Middle frontal gyrus (tissue), 1 donor: ENCODE measurements around the gene ALPI.

ENCODE experiments used
- DNase-seq: peaks from one replicate; pipeline ENCODE4 v3.0.0-alpha.2; 2015; ENCODE audit warnings: low spot score; ENCODE audit errors: extremely low spot score

ALPI gene

DNA sequence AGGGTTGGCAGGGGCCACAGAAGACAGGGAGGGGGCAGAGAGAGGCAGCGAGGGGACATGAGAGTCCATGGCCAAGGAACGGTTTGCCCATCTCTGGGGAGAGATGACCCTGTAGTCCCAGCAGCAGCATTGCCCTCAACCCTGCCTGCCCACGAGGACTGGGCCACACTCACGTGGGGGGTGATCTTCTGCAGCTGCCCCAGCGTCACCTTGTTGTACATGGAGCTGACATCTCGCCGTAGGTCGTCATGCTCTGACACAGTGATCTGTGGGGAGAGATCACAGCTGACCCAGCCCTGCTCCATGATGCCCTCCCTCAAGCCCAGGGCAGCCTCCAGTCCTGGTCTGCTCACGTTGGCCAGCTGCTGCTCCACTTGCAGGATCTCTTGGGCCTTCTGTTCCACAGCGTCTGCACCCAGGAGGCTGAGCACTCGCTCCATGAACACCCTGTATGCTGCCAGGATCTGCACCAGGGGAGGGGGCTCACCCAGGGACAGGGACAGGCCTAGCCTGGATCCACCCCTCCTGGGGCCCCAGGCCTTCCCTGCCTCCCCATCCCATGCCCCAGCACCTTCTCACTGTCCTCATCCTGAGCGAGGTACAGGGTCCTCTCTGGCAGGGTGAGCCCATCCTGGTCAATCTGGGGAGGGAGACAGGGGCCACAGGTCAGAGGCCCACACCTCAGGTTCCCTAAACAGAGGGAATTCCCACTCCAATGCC, 28.8 kb downstream of the ALPI start:
- no peak for DNase-seq

DNA sequence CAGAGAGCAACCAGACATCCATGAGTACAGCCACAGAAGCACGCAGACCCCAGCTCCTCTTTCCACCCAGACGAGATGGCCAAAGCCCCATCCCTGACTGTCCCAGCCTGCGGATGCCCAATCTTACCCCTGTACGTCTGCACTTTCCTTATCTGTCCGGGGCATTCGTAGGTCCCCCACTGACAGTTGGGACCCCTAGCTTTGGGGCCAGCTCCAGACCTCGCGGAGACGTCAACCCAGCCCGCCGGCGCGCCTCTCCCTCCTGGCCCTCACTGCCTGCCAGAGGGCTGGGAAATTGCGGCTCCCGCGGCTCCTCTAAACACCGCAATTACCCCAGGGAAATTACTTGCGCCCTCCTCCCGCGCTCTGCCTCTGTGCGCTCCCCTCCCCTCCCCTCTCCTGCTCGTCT, 29.4 kb downstream of the ALPI start:
- no peak for DNase-seq

DNA sequence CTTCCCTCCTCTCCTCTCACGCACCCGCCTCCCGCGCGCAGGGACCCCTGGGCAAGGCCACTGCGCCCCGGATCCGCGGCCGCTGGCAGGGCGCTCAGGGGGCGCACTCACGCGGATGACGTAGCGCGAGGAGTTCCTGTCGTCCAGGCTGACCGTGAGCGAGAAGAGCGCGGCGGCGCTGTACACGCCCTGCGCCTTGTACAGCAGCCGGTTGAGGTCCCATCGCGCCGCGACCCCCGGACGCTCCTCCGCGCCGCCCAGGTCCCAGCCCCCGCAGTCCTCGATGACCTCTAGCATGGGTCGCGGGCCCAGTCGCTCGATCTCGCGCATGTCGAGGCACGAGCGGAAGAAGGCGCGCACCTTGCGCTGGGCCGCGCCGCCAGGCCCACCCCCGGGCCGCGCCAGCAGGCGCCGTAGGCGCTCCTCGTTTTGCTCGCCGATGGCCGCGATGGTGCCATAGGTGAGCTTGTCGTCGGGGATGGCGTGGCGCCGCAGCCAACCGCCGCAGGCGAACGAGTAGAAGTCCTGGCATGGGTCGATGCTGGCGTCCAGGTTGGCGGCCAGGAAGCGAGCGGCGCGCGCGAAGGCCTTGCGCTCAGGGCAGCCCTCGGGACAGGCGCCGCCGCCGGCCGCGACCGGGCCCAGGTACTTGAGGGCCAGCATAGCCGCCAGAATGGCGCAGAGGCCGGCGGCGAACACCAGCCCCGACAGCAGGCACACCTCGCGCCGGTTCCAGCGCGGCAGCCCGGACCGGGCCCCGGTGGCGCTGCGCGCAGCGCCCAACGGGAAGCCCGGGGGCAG, 30.0 kb downstream of the ALPI start:
- no peak for DNase-seq

DNA sequence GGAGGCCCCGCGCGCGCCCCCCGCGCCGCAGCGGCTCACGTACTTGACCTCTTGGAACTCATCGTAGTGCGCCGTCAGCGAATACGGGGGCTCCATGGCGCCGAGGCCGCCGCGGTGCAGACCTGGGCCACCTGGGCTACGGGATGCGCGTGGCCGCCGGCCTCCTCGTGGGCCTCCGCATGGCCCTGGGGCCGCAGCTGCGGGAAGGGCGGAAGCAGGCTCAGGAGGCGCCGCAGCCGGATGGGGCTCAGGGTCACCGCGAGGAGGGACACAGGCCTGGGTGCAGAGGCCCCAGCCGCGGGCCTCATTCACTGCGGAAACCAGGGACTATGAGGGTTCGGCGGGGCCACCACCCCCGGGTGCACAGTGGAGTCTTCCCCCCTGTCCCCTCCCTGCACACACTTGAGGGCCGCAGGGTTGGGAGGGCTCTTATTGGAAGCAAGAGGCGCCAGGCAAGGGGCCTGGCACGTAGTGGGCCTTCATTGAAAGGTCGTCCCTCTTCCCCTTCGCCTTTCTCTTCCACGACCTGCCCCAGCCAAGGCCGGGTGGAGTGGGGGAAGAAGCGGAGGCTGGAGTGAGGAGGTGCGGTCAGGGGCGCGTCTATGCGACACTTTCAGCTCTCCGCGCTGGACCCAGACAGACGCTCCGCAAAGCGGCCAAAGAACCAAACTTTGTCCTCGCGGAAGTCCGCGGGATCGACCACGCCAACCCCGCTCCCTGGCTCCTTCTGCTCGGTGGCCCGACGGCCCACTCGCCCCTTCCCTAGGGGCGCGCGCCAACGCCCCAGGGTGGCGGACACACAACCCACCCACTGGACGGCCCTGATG, 30.8 kb downstream of the ALPI start:
- DNase-seq: no peak

DNA sequence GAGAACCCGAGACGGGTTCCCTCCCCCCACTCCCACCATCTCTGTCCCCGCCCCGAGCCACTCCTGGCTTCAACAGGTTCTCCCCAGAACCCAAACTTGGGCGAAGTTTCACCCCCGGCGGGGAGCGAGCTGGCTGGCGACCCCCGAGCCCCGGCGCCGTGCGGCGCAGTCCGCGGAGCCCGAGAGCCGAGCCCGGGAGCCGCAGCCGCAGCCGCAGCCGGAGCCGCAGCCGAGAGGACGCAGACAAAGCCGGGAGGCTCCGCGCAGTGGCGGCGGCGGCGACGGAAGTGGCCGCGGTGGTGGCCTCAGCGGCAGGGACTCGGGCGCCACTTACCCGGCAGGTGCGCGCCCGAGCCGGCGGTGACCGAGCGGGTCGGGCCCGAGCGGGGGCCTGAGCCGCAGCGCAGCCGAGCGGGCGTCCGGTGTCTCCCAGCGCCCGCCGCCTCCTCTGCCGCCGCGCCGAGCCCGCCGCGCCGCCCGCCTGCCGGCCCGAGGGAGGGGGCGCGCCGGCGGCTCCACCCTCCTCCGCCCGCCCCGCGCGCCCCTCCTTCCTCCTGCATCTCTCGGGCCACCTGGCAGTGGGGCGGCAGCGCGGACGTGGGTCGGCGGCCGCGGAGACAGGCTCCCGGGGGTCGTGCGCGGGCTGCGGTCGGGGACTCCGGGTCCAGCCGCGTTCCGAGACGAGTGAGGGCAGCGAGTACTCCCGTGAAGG, 31.6 kb downstream of the ALPI start, which contains the start of gene ECEL1:
TSS of gene ECEL1 (minus strand) at position 450 of the 712 bp plus-strand sequence. CDS start 1,181 bp downstream, outside the sequence.
- no peak for DNase-seq

DNA sequence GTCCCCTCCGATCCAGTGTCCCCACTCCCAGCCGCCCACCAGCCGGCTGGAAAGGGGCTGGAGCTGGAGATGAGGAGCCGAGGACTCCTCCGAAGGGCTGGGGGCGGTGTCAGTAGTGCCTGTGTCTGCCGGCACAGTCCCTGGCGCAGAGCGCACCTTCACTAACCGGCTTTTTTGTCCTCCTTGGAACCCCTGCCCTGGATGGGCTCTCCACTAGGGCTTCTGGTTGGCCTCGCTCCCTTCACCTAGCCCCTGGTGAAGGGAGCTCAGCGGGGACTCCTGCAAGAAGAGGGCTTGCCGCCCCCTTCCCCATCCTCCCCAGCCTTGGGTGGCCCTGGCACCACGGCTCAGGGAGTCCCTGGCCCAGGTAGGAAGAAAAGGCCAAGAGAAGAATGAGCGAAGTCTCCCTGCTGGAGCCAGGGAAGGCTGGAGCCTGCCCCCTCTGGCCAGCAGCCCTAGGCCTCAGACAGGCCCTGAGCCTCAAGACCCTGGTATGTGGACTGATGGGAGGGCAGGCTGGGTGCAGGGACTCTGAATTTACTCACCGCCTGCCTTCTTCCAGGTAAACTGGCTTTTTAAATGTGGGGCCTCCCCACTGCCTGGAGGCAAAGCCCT, 32.3 kb downstream of the ALPI start:
- DNase-seq: no peak

DNA sequence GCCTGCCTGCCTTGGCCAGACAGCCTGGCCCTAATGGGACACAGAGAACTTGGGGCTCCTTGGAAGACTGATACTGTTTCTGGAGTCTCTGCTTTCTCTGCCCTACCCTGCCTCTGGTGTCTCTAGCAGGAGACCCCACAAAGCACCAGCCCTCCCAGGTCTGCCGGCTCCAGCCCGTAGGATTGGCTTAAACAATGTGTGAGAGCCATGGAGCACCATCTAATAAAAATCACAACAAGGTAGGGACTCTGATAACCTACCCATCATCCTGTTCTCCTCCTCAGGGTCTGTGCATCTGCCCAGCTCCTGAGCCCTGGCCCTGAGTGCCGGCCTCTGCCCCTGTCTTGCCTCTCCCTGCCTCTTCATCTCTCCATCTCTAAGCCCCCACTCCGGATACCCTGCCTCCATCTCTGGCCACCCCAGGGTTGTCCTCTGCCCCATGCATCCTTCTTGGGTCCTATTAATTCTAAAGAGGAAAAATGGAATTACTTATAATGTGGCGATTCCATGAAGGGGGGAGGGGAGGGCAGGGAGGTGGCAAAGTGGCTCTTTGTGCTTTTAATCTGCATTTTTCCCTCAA, 32.9 kb downstream of the ALPI start:
- DNase-seq: no peak

DNA sequence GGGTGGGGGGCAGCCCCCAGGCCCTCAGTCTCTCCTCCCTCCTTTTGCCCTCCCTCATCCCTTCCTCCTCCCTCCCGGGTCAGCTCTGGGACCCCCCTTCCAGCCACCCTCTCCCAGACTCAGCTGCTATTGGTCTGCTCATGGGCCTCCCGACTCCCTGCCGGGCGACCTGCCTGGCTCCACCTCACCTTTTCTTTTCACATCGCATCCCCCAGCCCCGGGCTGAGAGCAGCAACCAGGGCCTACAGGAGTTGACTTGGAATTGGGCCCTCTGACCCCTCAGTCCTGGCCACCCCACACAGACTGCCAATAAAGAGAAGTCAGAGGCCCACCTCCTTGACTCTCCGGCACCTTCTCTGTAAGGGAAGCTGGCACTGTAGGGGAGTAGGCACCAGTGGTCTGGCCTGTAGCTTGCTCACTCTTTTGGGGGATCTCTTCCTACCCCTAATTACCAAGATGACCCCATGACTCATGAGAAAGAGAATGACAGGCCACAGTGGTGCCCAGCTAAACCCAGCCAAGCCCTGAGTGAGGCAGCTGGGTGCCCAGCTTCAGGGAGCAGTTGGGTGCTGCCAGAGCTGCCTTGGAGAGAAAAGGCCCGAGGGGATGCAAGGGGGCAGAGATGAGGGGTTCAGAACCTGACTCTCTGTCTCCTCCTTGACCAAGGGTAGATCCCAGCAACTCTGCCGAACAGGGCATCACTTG, 33.7 kb downstream of the ALPI start:
- no peak for DNase-seq

DNA sequence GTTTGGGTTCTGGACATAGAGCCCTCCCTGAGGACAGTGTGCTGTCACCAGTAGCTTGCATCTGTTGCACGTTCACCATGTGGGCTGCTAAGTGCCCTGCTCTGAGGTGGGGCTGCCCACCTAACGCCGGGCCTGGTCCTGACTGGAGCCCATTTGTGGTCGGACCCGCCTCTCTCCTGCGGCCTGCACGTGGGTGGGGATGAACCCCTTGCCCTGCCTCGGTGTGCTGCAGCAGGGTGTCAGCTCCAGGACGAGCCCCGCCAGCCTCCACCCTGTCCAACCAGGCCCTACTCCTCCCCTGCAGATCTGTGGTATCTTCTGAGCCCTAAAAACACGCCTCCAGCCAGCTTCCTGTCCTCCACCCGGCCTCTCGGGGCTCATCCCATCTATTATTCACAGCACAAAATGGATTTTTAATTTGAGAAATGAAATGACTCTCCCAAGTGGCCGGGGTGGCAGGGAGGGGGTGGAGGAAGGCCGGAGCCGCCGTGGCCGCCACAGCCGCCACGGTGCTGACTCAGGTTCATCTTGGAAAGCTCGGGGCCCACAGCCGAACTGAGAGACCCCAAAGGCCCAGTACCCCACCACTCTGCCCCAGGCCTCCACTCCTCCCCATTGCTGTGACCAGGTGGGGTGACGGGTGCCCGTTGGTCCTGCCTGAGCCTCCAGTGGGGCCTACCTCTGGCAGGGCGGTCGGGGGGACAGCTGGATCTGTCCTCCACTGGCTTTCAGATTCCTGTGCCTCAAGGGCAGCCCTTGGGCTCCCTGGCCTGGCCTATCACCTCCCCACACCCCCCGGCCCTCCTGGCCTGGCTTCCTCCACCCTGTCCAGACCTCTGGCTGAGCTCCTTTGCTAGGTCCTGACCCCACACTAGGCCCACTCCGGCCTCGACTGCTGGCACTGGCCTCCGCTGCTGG, 34.5 kb downstream of the ALPI start:
- no peak for DNase-seq

DNA sequence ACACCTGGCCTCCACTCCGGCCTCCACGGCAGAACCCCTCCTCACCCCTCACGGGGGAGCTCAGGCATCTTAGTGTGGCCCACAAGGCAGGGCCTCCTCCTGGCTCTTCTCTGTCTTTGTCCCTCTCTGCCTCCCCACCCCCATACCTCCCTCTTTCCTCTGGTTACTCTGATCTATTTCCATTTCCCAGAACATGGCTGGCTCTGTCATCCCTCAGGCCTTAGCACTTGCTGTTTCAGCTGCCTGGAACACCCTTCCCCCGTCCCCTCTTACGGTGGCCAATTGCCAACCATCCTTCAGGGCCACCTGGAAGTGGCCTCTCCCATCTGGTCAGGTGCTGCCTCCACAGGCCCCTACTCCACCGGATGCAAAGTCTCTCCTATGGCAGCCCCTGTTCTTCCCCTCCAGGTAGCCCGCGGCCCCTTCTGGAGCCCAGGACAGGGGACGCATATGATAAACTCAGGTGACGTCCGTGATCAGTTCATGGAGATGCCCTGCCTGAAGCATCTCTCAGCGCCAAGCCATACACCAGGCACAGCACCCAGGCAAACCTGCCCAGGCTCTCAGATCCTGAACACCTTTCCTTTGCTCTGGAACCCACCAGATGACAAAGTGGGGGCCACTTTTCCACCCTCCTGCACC, 35.3 kb downstream of the ALPI start:
- DNase-seq: no peak

DNA sequence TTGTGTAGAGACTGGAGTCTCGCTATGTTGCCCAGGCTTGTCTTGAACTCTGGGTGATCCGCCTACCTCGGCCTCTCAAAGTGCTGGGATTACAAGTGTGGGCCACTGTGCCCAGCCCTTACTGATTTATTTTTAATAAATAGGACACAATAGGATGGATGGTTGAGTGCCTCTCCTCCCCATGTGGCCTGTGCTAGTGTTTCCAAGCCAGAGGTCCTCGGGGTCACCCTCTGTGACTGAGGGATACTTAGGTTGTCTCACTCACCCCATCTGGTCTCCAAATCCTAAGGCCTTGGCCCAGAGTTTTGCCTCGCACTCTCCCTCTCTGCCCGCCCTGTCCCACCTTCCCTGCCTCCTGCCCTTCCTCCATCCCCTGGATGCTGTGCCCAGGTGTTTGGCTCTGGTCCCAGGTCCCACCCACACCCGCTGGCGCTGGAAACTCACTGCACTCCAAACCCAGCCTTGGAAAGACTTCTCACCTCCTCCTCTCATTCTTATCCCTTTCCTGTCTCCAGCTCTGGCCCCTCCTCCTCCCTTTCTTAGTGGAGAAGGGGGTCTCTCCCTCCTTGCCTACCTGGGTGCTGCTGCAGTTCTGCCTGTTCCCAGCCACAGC, 36.4 kb downstream of the ALPI start:
- no peak for DNase-seq

DNA sequence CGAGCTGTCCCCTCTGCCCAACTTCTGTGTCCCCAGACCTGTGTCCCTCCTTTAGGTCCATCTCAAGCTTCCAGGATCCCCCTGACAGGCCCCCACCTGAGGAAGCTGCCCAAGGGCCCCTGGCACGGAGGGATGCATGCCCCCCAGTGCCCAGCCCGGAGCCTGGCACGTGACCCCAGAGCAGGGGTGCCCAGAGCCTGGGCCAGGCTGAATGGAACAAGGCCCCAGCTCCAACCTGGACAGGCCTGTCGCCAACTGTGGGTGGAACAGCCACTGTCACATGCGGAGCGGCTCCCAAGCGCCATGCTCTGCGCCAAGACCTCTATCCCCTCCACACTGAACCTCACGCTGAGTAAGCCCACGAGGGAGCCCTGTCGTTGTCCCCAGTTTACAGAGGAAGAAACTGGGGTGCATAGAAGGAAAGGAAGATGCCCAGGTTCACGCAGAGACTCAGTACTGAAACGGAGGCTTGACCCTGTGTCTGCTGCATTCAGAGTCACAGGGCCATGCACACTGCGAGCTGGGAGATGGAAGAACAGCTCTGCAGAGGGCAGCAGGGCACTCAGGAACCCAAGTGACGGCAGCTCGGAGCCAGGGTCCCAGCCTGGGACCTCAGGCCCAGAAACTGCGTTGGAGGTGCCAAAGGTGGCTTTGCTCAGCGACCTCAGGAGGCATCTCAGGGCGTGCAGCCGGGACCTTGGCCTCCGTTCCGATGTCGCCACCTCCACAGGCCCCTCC, 37.2 kb downstream of the ALPI start:
- no peak for DNase-seq

DNA sequence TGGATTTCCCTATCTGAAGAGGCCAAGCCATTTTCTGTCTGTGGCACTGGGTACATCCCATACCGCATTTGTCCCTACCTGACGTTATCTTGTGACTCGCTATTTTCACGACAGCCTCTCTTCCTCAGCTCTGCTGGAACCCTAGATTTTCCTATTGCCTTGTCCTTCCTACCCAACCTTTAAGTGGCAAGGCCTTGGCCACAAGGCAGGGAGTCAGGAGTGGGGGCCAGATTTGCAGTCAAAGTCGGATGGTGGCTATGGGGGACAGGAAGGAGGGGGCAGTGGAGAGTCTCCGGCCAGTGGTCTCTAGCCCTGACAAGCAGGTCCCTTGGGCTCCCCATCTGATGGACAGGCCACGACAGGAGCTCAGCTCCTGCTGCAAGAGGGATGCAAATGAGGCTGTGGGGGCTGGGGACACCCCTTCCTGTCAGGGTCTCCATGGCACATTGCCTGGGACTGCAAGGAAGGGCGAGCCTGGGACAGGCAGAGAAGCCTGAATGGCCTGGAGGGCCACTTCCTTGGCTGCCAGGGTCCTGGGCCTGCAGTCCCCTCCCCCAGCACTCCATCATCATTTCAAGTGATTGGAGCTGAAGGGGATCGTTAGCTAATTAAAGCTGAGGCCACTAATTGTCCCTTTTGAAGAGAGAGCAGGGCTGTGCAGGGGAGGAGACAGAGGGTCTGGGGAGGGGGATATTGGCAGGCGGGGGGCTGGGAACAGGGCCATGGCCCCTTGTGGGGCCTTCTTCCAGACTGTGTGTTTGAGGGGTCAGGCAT, 37.9 kb downstream of the ALPI start:
- no peak for DNase-seq

DNA sequence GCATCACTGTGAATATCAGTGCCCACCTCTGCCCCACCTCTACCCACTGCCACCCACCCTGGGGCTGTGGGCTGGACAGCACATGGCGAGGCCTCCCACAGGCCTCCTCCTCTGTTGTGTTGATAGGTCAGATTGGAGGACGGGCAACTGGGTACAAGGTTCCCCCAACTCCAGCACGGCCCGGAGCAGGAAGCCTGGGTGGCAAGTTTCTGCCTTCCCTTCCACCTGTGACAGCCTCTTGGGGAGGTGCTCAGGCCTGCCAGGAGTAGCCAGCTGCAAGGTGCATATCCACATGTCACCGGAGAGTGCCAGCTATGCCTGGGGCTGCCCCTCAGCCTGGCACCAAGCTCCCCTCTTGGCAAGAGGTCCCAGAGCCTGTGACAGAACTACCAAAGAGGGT, 38.6 kb downstream of the ALPI start:
- DNase-seq: no peak

DNA sequence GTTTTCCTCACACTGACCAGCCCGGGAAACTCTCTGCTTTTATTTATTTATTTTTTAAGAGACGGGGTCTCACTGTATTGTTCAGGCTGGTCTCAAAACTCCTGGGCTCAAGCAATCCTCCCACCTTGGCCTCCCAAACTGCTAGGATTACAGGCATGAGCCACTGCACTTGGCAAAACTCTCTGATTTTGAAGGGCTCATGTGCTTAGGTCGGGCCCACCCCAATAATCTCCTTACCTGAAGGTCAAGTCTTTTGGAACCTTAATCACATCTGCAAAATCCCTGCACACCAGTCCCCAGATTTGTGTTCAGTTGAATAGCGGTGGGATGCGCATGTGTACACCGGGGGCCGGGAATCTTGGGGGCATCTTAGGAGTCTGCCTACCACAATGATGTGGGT, 39.3 kb downstream of the ALPI start:
- no peak for DNase-seq

DNA sequence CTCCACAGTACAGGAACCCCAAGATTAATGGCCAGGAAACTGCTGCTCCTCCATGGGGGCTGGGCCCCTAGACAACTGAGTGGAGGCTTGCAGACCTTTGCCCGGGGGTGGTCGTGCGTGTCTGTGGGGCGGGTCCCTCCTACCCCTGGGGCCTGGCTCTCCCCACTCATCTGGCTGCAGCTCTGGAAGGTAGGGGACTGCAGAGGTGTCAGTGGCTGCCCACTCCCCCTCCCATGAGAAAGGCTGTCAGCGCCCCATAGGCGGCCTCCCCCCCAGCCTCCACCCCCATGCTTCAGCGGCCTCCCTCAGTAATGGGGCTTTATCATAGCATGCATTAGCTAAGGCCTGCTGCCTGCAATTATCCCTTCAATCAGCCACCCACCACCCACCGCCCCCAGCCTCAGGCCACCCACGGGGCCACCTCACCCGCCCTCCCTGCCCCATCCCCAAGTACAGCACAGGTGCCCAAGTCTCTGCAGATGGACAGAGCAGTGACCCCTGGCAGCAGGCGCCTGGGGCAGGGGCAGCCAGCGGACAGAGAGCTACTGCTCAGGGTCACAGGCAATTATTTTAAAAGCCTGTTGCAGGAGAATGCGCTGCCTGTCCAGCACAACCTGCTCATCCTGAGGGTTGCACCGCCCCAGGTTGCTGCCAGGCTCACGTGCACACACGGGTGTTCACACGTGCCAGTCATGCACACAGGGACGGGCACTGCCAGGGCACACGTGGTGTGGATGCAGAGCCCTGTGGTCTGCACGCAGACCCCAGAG, 40.7 kb downstream of the ALPI start:
- DNase-seq: no peak
